GM12891 (cell line): Measurements from ENCODE around the gene ATP5MC2.

Experiments
- POLR2A ChIP-seq: IDR thresholded peaks from 2 replicates; pipeline ENCODE4 v1.6.1; 2011; ENCODE audit warnings: low read depth, low read length, control low read depth
- POLR2AphosphoS5 ChIP-seq: IDR thresholded peaks from 2 replicates; pipeline ENCODE4 v1.6.1; 2011; ENCODE audit warnings: low read depth, low read length, control low read depth
- POU2F2 ChIP-seq: IDR thresholded peaks from 2 replicates; pipeline ENCODE4 v1.6.1; 2011; ENCODE audit warnings: low read depth, mild to moderate bottlenecking, control low read depth, low read length, moderate library complexity
- SPI1 ChIP-seq: IDR thresholded peaks from 2 replicates; pipeline ENCODE4 v1.6.1; 2011; ENCODE audit warnings: low read depth, low read length, control low read depth
- TAF1 ChIP-seq: IDR thresholded peaks from 2 replicates; pipeline ENCODE4 v1.6.1; 2011; ENCODE audit warnings: low read depth, low read length, control low read depth

DNA sequence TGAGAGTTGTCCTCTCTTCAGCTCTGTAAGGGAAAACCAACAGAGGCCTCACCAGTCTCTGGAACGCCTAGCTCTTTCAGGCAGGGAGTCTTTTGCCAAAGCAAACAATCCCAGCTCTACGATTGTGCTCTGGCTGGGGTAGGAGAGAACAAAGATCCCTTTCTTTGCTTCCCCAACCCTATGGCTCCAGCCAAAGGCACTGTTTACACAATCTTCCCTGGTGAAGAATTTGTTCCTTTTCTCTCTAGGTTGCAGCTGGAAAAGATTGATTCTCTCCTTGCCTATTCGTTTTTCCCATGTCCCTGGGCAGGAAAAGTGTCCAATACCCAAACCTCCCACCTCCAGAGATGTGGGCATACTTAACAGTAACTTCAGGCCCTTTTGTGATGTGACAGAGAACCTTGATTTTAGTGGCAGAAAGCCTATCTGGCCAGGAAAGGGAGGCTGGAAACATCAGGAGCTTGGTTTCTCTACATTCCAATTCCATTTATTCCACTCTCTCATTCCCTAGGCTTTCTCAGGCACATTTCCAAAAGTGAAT is 16.8 kb downstream of the ATP5MC2 start:
- no peak for TF ChIP-seq POU2F2
- no peak for TF ChIP-seq TAF1
- TF ChIP-seq SPI1: no peak
- no peak for TF ChIP-seq POLR2AphosphoS5
- TF ChIP-seq POLR2A: no peak
